Epidermal melanocyte (primary cell): ENCODE data around the gene IL2RA.
"Not testable (repeated sequence)": the region's sequence is repeated elsewhere in the genome, so short reads cannot be mapped to it uniquely, and the experiment has no call there.

ENCODE experiments used
- DNase-seq: peaks from one replicate; pipeline ENCODE4 v3.0.0; 2011; ENCODE audit warnings: low spot score; ENCODE audit not compliant: insufficient read length

IL2RA gene

GRCh38 chr10:5962358-5962940 is 99.7 kb downstream of the IL2RA start:
- not testable (repeated sequence) for DNase-seq

GRCh38 chr10:5961405-5962100 is 100.6 kb downstream of the IL2RA start:
- DNase-seq = no peak

- not testable (repeated sequence) for DNase-seq
Observed at GRCh38 chr10:5960973-5961275, 101.2 kb downstream of the IL2RA start.
